HEK293 (cell line): Measurements from ENCODE around the gene PIP5K1B.

Experiments used
- CTCF ChIA-PET: fragments of 350-600 bp; formaldehyde crosslinking; extraction: SDS; loops from one replicate; lab custom pipeline; 2021; ENCODE audit warnings: antibody characterized with exemption; lab: Yijun Ruan, JAX
- POLR2A ChIA-PET: fragments of 300-600 bp; formaldehyde crosslinking; extraction: SDS; loops from one replicate; lab custom pipeline; 2020; ENCODE audit warnings: antibody characterized with exemption, inconsistent platforms; lab: Yijun Ruan, JAX
- H3K27ac ChIP-seq: fragments of 200-500 bp; sonication (Bioruptor generic); 2 replicates; pipeline ENCODE4 v1.5.1; 2014; ENCODE audit warnings: low read depth, low read length, control low read depth, inconsistent platforms; ENCODE audit errors: extremely low read depth
- H3K36me3 ChIP-seq, 2 experiments: fragments of 200-500 bp in 1 of 2; sonication (Bioruptor generic) in 1 of 2; 1 replicate in 1 of 2; 2 replicates in 1 of 2; pipeline ENCODE4 v1.5.1; 2014 to 2017; ENCODE audit warnings: inconsistent platforms in 2 of 2, low read length in 2 of 2; ENCODE audit not compliant: control insufficient read depth in 2 of 2, insufficient read depth in 1 of 2
- H3K4me1 ChIP-seq: fragments of 200-500 bp; sonication (Bioruptor generic); 2 replicates; pipeline ENCODE4 v1.5.1; 2014; ENCODE audit warnings: mild to moderate bottlenecking, low read length, inconsistent platforms; ENCODE audit not compliant: control insufficient read depth, insufficient read depth
- H3K4me3 ChIP-seq: 2 replicates; pipeline ENCODE4 v1.5.1; 2011; ENCODE audit warnings: low read depth, mild to moderate bottlenecking, control low read depth, low read length, moderate library complexity
- H3K9me3 ChIP-seq: fragments of 200-500 bp; sonication (Bioruptor generic); 2 replicates; pipeline ENCODE4 v1.5.1; 2014; ENCODE audit warnings: low read depth, low read length, inconsistent platforms; ENCODE audit not compliant: control insufficient read depth, insufficient read depth
- PRDM1 ChIP-seq: fragments of 450-650 bp; formaldehyde crosslinking; IDR thresholded peaks from 2 replicates; pipeline ENCODE4; 2016; ENCODE audit warnings: missing biosample characterization, missing genetic modification characterization
- SETDB1 ChIP-seq: IDR thresholded peaks from one replicate; pipeline ENCODE4 v1.6.1; 2017; ENCODE audit warnings: mild to moderate bottlenecking, low read length, moderate library complexity, mixed read lengths; ENCODE audit not compliant: insufficient read length
- ZFP3 ChIP-seq: fragments of 450-650 bp; formaldehyde crosslinking; IDR thresholded peaks from 2 replicates; pipeline ENCODE4 v1.5.1; 2016; ENCODE audit warnings: low read depth, missing biosample characterization, missing genetic modification characterization
- ZNF155 ChIP-seq: fragments of 450-650 bp; formaldehyde crosslinking; IDR thresholded peaks from 2 replicates; pipeline ENCODE4 v1.5.1; 2016; ENCODE audit warnings: missing biosample characterization, missing genetic modification characterization
- ZNF169 ChIP-seq: fragments of 450-650 bp; formaldehyde crosslinking; IDR thresholded peaks from 2 replicates; pipeline ENCODE4 v1.5.1; 2016; ENCODE audit warnings: missing biosample characterization, missing genetic modification characterization
- ZNF2 ChIP-seq: fragments of 450-650 bp; formaldehyde crosslinking; IDR thresholded peaks from 2 replicates; pipeline ENCODE4 v1.5.1; 2016; ENCODE audit warnings: missing biosample characterization, missing genetic modification characterization
- ZNF266 ChIP-seq: fragments of 450-650 bp; formaldehyde crosslinking; IDR thresholded peaks from 2 replicates; pipeline ENCODE4 v1.5.1; 2016; ENCODE audit warnings: missing biosample characterization, missing genetic modification characterization, low read depth
- ZNF292 ChIP-seq: fragments of 450-650 bp; formaldehyde crosslinking; IDR thresholded peaks from 2 replicates; pipeline ENCODE4 v1.5.1; 2016; ENCODE audit warnings: low read depth, missing biosample characterization, missing genetic modification characterization, borderline replicate concordance
- ZNF354C ChIP-seq: fragments of 450-650 bp; formaldehyde crosslinking; IDR thresholded peaks from 2 replicates; pipeline ENCODE4 v1.5.1; 2016; ENCODE audit warnings: missing biosample characterization, missing genetic modification characterization, low read depth, borderline replicate concordance
- ZNF37A ChIP-seq: fragments of 450-650 bp; IDR thresholded peaks from 2 replicates; pipeline ENCODE4 v1.5.1; 2018; ENCODE audit warnings: missing biosample characterization, missing genetic modification characterization
- ZNF426 ChIP-seq: fragments of 450-650 bp; formaldehyde crosslinking; IDR thresholded peaks from 2 replicates; pipeline ENCODE4 v1.5.1; 2017; ENCODE audit warnings: missing biosample characterization, missing genetic modification characterization, mild to moderate bottlenecking, inconsistent platforms, moderate library complexity
- ZNF48 ChIP-seq: fragments of 450-650 bp; formaldehyde crosslinking; IDR thresholded peaks from 2 replicates; pipeline ENCODE4 v1.5.1; 2016; ENCODE audit warnings: missing biosample characterization, missing genetic modification characterization
- ZNF501 ChIP-seq: fragments of 450-650 bp; formaldehyde crosslinking; IDR thresholded peaks from 2 replicates; pipeline ENCODE4 v1.5.1; 2016; ENCODE audit warnings: missing biosample characterization, missing genetic modification characterization
- ZNF558 ChIP-seq: fragments of 450-650 bp; formaldehyde crosslinking; IDR thresholded peaks from 2 replicates; pipeline ENCODE4 v1.5.1; 2016; ENCODE audit warnings: missing biosample characterization, missing genetic modification characterization
- ZNF654 ChIP-seq: fragments of 450-650 bp; formaldehyde crosslinking; IDR thresholded peaks from 2 replicates; pipeline ENCODE4 v1.5.1; 2016; ENCODE audit warnings: low read depth, missing biosample characterization, missing genetic modification characterization
- ZNF658 ChIP-seq: fragments of 450-650 bp; formaldehyde crosslinking; IDR thresholded peaks from 2 replicates; pipeline ENCODE4; 2016; ENCODE audit warnings: missing biosample characterization, missing genetic modification characterization
- ZNF777 ChIP-seq: fragments of 450-650 bp; formaldehyde crosslinking; IDR thresholded peaks from 2 replicates; pipeline ENCODE4 v1.5.1; 2017; ENCODE audit warnings: missing biosample characterization, missing genetic modification characterization, borderline replicate concordance
- ZNF830 ChIP-seq: fragments of 450-650 bp; IDR thresholded peaks from 2 replicates; pipeline ENCODE4 v1.5.0; 2018; ENCODE audit warnings: missing biosample characterization, missing genetic modification characterization, low read depth, mild to moderate bottlenecking, moderate library complexity
- ZSCAN30 ChIP-seq: fragments of 450-650 bp; IDR thresholded peaks from 2 replicates; pipeline ENCODE4 v1.5.1; 2018; ENCODE audit warnings: missing biosample characterization, mild to moderate bottlenecking, missing genetic modification characterization, moderate library complexity
- TF ChIP-seq, protein P1 (sequence below): fragments of 450-650 bp; formaldehyde crosslinking; optimal IDR thresholded peaks from 2 replicates; pipeline ENCODE3; 2016; ENCODE audit warnings: missing biosample characterization, mild to moderate bottlenecking, missing genetic modification characterization
- TF ChIP-seq, protein P2 (sequence below): IDR thresholded peaks from 2 replicates; pipeline ENCODE4 v1.6.1; 2011; ENCODE audit warnings: mild to moderate bottlenecking, low read depth, low read length, borderline replicate concordance
- TF ChIP-seq, protein P3 (sequence below): fragments of 450-650 bp; formaldehyde crosslinking; IDR thresholded peaks from 2 replicates; pipeline ENCODE4 v1.5.1; 2016; ENCODE audit warnings: missing biosample characterization, missing genetic modification characterization
- TF ChIP-seq, protein P4 (sequence below): fragments of 450-650 bp; formaldehyde crosslinking; IDR thresholded peaks from 2 replicates; pipeline ENCODE4 v1.5.1; 2016; ENCODE audit warnings: missing biosample characterization, missing genetic modification characterization
- TF ChIP-seq, protein P5 (sequence below): fragments of 450-650 bp; formaldehyde crosslinking; IDR thresholded peaks from 2 replicates; pipeline ENCODE4 v1.5.1; 2016; ENCODE audit warnings: missing biosample characterization, missing genetic modification characterization

Gene PIP5K1B

DNA sequence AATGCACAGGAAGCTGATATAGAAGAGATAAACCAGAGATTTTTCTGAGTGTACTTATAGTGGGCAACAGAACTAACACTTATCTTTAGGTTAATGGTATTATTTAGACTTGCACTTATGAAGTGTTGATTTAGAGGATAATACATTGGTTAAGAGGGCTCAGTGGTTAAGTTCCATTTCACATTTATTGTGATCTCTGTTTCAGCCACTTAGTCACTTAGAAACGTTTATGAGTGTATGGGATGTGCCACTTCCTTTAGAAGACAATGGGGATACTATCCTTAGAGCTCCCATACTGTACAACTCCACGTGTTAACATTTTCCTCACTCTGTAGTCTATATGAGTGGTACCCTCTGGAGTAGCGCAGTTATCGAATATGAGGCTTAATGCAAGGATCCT, 57.5 kb downstream of the PIP5K1B start (continued):
- no peak for TF ChIP-seq ZNF155 (tag by site-specific recombination)
- TF ChIP-seq ZNF2 (tag by site-specific recombination) = no peak
- no peak for TF ChIP-seq ZNF426
- TF ChIP-seq ZNF830 (tag by site-specific recombination) = no peak
- no peak for TF ChIP-seq ZNF654

DNA sequence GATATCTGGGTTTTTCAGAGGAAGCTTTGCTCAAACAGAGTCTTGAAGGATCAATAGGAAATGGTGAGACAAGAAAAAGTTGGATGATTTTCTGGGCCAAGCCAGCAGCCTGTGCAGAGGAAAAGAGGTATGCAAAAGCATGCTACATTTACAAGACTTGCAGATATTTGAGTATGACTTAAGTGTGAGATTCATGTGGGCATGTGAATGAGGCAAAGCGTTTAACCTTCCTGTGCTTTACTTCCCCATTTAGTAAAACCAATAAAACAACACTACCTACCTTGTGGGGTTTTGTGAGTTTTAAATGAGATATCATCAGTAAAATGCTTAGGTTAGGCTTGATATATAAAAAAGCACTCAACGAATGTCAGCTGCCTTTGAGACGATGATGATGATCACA, 58.1 kb downstream of the PIP5K1B start:
- ChIA-PET CTCF (no interaction called here), POLR2A (interaction anchor here (0.6 to 0.9 kb wide), 2 partner anchors 17 to 91 kb away, joined by 3 to 6 read pairs; a partner anchor contains a TSS)
- Histone ChIP-seq H3K36me3 (no peaks in the 10 kb centered on the region), H3K4me3 (no peak overlapping the region), H3K27ac (no peak overlapping the region), H3K4me1 (no peaks in the 10 kb centered on the region), H3K9me3 (no peaks in the 10 kb centered on the region)
- TF ChIP-seq ZNF354C (tag by site-specific recombination) (no peak), ZFP3 (tag by site-specific recombination) (no peak), ZNF169 (no peak), ZSCAN30 (no peak), SETDB1 (no peak), ZNF658 (tag by site-specific recombination) (no peak), ZNF558 (tag by site-specific recombination) (no peak), ZNF292 (tag by site-specific recombination) (no peak), ZNF37A (tag by site-specific recombination) (no peak)
- TF ChIP-seq, protein P1, sequence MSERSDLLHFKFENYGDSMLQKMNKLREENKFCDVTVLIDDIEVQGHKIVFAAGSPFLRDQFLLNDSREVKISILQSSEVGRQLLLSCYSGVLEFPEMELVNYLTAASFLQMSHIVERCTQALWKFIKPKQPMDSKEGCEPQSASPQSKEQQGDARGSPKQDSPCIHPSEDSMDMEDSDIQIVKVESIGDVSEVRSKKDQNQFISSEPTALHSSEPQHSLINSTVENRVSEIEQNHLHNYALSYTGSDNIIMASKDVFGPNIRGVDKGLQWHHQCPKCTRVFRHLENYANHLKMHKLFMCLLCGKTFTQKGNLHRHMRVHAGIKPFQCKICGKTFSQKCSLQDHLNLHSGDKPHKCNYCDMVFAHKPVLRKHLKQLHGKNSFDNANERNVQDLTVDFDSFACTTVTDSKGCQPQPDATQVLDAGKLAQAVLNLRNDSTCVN (tag by site-specific recombination) = no peak
- TF ChIP-seq, protein P2, sequence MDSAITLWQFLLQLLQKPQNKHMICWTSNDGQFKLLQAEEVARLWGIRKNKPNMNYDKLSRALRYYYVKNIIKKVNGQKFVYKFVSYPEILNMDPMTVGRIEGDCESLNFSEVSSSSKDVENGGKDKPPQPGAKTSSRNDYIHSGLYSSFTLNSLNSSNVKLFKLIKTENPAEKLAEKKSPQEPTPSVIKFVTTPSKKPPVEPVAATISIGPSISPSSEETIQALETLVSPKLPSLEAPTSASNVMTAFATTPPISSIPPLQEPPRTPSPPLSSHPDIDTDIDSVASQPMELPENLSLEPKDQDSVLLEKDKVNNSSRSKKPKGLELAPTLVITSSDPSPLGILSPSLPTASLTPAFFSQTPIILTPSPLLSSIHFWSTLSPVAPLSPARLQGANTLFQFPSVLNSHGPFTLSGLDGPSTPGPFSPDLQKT = no peak
- TF ChIP-seq, protein P3, sequence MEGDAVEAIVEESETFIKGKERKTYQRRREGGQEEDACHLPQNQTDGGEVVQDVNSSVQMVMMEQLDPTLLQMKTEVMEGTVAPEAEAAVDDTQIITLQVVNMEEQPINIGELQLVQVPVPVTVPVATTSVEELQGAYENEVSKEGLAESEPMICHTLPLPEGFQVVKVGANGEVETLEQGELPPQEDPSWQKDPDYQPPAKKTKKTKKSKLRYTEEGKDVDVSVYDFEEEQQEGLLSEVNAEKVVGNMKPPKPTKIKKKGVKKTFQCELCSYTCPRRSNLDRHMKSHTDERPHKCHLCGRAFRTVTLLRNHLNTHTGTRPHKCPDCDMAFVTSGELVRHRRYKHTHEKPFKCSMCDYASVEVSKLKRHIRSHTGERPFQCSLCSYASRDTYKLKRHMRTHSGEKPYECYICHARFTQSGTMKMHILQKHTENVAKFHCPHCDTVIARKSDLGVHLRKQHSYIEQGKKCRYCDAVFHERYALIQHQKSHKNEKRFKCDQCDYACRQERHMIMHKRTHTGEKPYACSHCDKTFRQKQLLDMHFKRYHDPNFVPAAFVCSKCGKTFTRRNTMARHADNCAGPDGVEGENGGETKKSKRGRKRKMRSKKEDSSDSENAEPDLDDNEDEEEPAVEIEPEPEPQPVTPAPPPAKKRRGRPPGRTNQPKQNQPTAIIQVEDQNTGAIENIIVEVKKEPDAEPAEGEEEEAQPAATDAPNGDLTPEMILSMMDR = no peak
- TF ChIP-seq, protein P4, sequence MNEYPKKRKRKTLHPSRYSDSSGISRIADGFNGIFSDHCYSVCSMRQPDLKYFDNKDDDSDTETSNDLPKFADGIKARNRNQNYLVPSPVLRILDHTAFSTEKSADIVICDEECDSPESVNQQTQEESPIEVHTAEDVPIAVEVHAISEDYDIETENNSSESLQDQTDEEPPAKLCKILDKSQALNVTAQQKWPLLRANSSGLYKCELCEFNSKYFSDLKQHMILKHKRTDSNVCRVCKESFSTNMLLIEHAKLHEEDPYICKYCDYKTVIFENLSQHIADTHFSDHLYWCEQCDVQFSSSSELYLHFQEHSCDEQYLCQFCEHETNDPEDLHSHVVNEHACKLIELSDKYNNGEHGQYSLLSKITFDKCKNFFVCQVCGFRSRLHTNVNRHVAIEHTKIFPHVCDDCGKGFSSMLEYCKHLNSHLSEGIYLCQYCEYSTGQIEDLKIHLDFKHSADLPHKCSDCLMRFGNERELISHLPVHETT (tag by site-specific recombination) = no peak

DNA sequence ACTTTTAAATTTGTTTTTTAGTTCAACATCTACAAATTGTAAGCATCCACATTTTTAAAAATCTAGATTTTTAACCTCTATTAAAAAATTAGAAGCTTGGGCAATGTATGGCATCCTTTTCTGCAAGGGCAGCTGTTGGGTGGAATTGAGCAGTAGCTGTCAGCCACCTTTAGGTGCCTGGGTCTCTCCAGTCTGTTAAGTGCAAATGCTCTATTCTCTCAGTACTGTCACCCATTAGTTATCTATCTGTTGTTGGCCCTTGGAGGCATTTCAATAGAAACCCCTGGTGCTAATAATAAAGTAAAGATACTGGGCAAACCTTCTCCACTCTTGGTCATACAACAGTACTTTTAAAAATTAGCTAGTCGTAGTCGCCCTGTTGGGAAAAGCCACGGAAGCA, 63.6 kb downstream of the PIP5K1B start:
- no peaks in the 10 kb centered on the region for H3K9me3 ChIP-seq
- ChIA-PET POLR2A (no interaction called here), CTCF (no interaction called here)
- no peak overlapping the region for H3K4me3 ChIP-seq
- H3K36me3 ChIP-seq = no peaks in the 10 kb centered on the region
- no peak overlapping the region for H3K27ac ChIP-seq
- H3K4me1 ChIP-seq = no peaks in the 10 kb centered on the region
- TF ChIP-seq, protein P5, sequence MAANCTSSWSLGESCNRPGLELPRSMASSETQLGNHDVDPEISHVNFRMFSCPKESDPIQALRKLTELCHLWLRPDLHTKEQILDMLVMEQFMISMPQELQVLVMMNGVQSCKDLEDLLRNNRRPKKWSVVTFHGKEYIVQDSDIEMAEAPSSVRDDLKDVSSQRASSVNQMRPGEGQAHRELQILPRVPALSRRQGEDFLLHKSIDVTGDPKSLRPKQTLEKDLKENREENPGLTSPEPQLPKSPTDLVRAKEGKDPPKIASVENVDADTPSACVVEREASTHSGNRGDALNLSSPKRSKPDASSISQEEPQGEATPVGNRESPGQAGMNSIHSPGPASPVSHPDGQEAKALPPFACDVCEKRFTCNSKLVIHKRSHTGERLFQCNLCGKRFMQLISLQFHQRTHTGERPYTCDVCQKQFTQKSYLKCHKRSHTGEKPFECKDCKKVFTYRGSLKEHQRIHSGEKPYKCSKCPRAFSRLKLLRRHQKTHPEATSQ (tag by site-specific recombination) = no peak
- TF ChIP-seq ZNF48 (tag by site-specific recombination) (no peak), ZNF266 (tag by site-specific recombination) (no peak), ZNF426 (no peak), ZNF501 (tag by site-specific recombination) (no peak), PRDM1 (tag by site-specific recombination) (no peak), ZNF777 (no peak)
- TF ChIP-seq, protein P3 = no peak
